Measurements from ENCODE around the gene HNRNPF.

HNRNPF gene

DNA sequence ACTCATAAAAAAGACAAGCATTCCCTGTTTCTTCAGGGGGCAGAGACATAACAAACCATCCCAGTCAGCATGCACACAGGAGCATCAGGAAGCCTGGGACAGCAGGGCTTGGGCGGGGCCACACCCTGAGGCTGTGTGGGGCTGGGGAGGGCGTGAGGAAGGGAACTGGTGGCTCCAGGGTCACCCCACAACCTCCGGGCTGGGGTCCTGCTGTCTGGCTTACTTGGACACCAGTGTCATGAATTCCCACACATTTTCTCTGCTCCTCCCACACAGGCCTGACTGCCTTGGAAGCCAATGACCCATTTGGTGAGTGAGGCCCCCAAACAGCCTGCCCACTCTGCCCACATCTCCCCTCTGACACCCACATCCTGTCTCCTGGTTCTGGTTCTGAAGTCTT is 34.8 kb downstream of the HNRNPF start:
- TF ChIP-seq, protein P1, sequence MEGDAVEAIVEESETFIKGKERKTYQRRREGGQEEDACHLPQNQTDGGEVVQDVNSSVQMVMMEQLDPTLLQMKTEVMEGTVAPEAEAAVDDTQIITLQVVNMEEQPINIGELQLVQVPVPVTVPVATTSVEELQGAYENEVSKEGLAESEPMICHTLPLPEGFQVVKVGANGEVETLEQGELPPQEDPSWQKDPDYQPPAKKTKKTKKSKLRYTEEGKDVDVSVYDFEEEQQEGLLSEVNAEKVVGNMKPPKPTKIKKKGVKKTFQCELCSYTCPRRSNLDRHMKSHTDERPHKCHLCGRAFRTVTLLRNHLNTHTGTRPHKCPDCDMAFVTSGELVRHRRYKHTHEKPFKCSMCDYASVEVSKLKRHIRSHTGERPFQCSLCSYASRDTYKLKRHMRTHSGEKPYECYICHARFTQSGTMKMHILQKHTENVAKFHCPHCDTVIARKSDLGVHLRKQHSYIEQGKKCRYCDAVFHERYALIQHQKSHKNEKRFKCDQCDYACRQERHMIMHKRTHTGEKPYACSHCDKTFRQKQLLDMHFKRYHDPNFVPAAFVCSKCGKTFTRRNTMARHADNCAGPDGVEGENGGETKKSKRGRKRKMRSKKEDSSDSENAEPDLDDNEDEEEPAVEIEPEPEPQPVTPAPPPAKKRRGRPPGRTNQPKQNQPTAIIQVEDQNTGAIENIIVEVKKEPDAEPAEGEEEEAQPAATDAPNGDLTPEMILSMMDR (IDR thresholded peaks at IDR 0.05; ENCODE audit: borderline replicate concordance, insufficient read depth, low read depth, low read length): no peak
- H3K4me3 ChIP-seq (ENCODE audit: low read depth, low read length): no peak overlapping the region

DNA sequence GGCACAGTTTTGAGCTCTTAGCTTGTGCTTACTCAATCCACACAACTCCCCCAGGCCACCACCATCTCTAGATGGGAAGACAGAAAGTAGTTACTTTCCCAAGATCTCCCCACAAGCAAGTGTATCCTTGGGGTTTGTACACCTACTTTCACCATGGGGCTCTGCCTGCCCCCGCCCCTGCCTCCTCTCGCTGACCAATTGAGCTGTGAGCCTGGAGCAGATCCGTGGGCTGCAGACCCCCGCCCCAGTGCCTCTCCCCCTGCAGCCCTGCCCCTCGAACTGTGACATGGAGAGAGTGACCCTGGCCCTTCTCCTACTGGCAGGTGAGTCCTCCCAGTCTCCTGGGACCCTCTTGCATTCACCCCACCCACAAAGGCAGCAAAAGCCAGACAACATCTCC is 35.5 kb downstream of the HNRNPF start:
- no peak overlapping the region for H3K4me3 ChIP-seq (ENCODE audit: low read depth, low read length)
- TF ChIP-seq, protein P1 (IDR thresholded peaks at IDR 0.05; ENCODE audit: borderline replicate concordance, insufficient read depth, low read depth, low read length): no peak

DNA sequence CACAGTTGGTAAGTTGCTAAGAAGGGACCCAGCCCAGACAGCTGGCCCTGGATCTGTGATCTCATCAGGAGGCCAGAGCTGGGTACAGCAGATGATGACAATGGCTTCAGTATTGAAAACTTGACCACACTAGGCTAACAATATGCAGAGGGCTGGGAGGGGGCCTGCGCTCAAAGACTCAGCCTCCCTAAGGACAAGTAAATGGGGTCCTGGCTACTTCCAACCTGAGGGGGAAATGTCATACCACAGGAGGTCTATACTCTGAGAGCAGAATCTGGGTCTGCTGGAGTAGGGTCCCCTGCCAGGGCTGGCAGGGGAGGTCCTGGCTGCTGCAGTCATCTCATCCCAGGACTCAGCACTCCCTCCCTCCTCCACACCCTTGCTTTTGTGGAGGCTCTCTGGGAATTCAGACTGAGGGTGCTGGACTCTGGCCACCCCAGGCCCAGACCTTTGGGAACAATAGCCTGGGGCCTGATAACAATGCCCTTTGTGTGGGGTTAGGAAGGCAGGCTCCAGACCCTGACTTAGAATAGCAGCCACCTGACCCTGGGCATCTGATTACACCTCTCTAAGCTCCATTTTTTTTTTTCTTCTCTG is 36.1 kb downstream of the HNRNPF start:
- TF ChIP-seq, protein P1 (IDR thresholded peaks at IDR 0.05; ENCODE audit: borderline replicate concordance, insufficient read depth, low read depth, low read length): no peak

DNA sequence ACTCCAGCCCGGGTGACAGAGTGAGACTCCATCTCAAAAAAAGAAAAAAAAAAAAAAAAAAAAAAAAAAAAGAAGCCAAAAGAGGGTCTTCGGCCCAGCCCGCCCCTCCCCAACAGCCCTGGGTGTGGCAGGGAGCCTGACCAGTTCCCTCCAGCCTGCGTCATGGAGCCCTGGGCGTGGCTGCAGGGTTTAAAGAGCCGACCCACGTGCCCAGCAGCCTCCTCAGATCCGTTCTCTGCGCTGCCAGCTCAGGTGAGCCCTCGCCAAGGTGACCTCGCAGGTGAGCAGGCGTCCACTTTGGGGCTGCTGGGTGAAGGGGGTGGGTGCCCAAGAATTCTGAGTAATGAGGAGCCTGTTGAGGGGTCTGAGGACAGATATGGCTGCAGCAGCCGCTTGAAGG is 37.6 kb downstream of the HNRNPF start, which contains the start of gene FXYD4:
Gene FXYD4, plus strand, starts transcription at position 219 of the 400 bp plus-strand sequence. CDS start 2,111 bp downstream, outside the sequence.
- TF ChIP-seq, protein P1 (IDR thresholded peaks at IDR 0.05; ENCODE audit: borderline replicate concordance, insufficient read depth, low read depth, low read length): no peak
- no peak within 1 kb of the TSS for H3K4me3 ChIP-seq (ENCODE audit: low read depth, low read length)

More for the DNA sequence above, 36.1 kb downstream of the HNRNPF start:
- no peak overlapping the region for H3K4me3 ChIP-seq (ENCODE audit: low read depth, low read length)

DNA sequence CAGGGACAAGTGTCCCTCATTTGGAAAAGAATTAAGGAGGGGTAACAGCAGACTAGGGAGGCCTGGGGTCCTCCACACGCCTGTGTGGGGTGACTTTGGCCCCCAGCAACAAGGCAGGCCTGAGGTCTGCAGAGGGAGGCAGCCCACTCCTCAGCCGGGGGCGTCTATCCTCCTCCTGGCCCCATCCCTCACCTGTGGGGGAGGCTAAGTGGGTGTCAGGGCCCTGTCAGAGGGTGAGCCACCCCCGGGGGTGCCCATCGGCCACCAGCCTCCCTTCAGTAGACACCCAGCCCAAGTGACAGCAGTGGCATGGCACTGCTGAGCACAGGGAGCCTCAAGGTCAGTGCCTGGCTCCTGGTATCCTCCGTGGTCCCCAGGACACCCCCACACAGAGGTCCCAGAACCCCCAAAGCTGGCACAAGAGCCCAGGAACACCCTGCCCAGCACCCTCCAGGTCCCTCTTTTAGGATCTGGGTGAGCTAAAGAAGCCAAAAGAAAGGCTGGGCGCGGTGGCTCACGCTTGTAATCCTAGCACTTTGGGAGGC is 38.2 kb downstream of the HNRNPF start:
- TF ChIP-seq, protein P1 (IDR thresholded peaks at IDR 0.05; ENCODE audit: borderline replicate concordance, insufficient read depth, low read depth, low read length): no peak
- H3K4me3 ChIP-seq (ENCODE audit: low read depth, low read length): no peak overlapping the region

DNA sequence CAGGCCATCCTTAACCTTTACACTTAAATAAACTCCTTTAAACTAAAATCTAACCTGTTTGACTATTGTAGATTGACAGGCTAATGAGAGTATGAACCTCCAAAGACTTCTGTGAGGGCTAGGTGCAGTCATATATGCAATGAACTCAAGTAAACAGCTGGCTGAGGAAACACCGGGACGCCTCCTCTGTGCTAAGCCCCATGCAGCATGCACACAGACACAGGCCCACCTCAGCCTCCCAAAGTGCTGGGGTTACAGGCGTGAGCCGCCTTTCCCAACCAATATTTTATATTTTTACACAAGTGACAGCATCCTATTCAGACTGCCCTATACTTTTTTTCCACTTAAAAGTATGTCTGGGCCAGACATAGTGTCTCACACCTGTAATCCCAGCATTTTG is 39.1 kb downstream of the HNRNPF start:
- H3K4me3 ChIP-seq (ENCODE audit: low read depth, low read length): no peak overlapping the region
- TF ChIP-seq, protein P1 (IDR thresholded peaks at IDR 0.05; ENCODE audit: borderline replicate concordance, insufficient read depth, low read depth, low read length): no peak

DNA sequence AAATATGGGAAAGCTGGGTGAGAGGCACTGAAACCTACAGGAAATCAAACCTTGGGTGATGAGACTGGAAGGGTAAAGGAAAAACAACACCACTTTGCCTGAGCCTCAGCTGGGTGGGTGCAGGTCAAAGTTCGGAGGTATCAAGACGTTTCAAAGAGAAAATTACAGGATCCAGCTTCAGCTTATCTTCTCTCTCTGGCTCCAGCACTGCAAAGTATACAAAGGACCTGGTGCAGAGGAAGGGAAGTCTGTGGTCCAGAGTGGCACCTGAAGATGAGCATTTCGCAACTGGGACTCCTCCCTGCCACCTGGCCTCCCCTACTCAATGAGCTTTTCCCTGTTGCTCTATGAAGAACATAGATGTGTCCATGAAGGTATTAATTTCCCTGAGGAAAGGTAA is 44.0 kb downstream of the HNRNPF start:
- no peak overlapping the region for H3K4me3 ChIP-seq (ENCODE audit: low read depth, low read length)
- TF ChIP-seq, protein P1 (IDR thresholded peaks at IDR 0.05; ENCODE audit: borderline replicate concordance, insufficient read depth, low read depth, low read length): no peak

All from GM12875 (cell line).